NT2/D1 (cell line): Measurements from ENCODE around the gene RAC2.

Source experiments
- YY1 ChIP-seq: IDR thresholded peaks from 2 replicates; pipeline ENCODE4 v1.6.1; 2011; ENCODE audit not compliant: insufficient read length, insufficient read depth
- ZNF274 ChIP-seq: IDR thresholded peaks from 2 replicates; pipeline ENCODE4 v1.6.1; 2011; ENCODE audit warnings: mild to moderate bottlenecking, low read depth, low read length

DNA sequence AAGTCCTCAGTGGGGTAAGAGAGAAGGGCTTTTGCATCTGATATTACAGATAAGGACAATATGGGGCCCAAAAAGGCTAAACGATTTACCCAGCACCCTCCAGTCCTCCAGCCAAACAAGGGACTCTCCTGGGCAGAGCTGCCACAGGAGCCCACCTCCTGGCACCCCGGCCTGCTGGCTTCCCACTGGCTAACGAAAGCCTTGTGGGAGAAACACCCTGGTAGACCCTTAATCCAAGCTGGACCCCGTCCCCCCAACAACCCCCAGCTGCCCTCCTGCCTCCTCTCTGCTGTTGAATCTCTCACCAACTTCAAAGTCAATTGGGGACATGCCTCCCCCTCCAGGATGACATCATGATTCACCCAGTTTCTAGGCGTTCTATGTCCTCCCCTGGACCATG lies 66.8 kb downstream of the RAC2 start:
- TF ChIP-seq YY1 (no peak), ZNF274 (no peak)
